GM18909 (cell line): ENCODE data around the gene LRRC45.

Experiments used
- ATAC-seq: cut with Tn5 transposase; IDR thresholded peaks from one replicate; pipeline ENCODE4 v1.9.1; 2021; ENCODE audit warnings: mild to moderate bottlenecking; ENCODE audit not compliant: unreplicated experiment, poor library complexity

LRRC45 gene

DNA sequence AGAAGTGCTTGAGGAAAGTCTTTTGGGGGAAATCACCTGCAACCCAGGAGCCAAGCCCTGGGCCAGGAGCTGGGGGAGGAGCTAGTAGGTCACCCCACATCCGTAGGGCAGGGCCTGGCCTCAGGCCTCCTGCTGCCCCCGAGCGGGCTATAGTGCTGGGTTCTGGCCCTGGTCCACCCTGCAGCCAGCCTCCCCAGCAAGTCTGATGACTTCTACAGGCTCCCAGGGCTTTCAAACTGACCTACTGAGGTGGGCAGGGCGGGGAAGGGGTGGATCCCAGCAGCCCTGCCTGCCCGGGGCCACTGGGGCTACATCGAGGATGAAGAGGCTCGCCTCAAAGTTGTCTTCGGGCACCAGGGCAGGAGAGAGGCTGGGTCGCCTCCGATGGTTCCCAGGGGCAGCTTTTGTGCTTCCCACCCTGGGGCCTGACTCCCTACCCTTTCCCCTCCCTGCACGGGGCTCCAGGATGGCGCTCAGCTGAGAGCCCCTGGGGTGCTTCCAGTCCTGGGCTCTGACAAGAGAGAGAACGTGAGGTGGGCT, 5.4 kb upstream of the LRRC45 start:
- no peak for ATAC-seq

DNA sequence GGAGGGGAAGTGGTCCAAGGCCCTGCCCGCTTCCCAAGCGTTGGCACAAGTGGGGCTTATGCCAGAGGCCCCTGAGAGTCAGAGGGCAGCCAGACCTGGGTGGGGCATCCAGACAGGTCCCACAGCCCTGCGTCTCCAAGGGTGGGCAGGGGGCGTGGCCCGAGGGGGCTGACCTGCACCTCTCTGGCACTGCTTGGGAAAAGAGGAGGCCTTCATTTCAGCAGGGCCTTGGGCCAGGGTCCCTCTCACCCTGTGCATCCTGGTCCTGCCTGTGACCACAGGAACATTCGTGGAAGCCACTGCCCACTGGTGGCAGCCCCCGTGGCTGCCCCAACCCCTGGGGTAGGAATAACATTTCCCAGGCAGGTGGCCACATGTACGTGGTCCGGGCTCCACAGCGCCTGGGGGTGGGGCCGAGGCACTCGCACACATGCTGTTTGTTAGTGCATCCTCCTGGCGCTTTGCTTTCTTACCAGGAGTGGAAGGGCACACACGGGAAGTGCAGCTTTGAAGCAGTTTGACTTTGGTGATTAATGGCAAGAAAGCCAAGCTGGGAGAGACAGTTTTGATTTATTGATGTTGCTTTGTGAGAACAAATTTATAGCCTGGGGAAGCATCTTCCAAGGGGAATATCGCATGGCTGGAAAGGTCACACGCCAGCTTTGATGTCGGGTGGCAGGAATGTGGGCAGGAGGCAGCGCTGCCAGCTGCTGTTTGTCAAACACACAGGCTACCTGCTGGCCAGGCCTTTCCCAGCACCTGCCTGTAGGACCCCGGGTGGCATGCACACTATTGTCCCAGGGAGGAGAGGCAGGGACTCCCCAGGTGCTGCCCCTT, 4.7 kb upstream of the LRRC45 start:
- no peak for ATAC-seq

DNA sequence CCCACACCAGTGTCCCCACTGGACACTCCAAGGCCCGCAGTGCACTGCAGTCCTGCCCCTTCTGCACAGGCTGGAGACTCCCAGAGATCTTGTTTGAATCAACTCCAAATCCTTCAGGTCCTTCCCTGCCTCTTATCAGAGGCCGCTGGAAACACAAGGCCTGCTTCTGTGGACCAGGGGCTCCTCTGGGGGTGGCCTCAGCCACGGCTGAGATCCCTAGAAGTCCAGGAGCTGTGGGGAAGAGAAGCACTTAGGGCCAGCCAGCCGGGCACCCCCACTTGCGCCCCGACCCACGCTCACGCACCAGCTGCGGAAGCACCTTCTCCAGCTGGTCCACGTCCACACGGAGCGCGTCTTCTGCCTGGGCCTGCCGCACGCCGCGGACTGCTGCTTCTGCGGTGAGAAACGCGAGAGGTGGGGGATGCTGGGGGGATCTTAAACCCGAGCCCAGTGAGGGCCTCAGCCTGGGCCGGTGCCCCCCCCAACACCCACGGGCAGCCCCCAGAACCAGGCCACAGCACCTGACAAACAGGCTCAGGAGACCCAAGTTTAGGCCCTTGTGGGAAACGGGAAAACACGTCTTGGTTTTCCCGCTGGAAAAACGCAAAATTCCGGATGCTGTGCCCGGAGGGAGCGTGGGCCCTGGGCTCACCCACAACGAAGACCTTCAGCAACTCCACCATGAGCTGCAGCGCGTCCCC, 4.0 kb upstream of the LRRC45 start:
- ATAC-seq: no peak

DNA sequence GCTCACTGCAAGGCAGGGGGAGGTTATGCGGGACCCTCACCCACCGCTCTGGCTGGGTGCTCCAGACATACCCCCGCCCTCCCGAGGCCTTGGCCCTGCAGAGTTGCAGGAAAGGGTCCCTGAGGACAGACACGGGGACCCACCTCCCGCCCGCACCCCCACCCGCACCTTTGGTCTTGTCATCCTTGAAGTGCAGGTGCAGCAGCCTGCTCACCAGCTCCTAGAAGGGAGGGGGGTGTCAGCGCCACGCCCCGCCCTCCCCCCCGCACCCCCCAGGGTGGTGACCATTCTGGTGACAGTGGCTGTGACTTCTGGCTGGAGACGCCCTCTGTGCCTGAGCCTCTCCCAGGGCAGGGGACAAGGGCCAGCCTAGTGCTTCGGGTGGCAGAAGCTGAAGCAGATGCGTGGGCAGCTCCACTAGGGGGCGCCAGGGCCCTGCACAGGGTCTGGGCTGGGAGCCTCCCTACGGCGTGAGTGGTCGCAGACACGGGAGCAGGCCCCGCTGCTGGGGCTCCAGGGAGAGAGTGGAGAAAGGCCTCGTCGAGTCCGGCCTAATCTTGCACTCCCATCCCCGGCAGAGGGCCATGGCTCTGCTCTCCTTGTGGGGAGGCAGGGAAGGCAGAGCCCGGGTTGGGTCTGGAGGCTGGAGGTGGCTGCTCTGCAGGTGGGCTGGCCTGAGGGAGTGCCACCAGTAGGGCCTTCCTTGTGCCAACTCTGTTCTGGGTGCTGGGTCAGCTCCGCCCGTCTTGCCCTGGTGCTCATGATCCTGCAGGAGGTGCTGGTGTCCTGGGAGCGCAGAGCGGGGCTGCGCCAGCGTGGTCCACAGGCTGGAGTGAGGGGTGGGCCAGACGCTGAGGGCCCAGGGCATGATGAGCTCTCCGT, 3.2 kb upstream of the LRRC45 start:
- no peak for ATAC-seq

DNA sequence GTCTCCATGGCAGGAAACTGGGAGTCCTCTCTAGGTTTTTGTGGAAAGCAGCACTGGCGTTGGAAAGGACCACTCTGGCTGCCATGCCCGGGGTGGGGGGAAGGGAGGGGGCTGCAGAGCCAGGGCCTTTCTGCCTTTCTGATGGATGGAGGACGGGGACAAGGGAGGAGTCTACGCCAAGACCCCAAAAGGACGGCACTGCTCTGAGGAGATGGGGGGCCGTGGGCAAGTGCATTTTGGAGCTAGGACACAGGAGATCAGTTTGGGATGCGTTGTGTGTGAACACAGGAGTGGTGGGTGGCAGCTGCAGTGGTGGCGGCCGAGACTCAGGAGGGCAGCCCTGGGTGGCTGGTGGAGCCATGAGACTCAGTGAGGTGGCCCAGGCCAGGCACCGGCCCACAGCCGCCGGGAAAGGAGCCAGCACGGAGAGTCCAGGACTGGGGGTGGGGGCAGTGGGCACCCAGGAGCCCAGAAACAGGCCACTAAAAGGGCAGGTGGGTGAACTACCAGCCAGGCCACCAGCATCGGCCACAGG, 2.5 kb upstream of the LRRC45 start:
- no peak for ATAC-seq

DNA sequence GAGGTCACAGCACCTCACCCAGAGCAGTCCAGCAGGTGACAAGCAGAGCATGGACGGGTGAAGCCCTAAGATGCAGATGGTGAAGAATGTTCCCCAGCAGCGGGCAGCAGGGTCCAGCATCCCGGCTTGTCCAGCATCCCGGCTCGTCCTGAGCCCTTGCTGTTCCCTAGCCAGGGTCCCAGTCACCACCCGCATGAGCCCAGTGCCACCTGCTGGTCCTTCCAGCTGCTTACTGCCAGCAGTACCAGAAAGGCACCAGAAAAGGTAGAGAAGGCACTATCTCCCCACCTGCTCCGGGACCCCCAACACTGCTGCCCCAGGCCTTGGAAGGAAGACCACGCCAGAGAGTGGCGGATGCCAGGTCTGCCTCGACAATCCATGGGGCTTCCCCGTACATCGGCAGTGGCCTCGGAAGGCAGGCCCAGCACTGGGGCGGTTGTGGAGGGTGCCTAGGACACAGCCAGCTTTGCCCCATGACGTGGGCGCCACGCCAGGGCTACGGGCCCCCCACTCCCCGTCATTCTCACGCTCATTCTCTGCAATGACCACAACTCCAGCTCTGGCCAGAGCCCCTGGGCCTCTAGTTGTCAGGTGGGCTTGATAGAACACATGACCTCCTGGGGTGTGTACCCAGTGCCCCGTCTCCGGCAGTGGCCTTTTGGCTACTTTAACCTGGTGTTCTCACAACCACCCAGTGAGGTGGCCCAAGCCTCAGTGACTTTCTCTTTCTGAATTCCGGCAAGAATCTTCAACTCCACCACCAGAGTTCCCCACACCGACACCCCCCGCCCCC, 1.8 kb upstream of the LRRC45 start:
- ATAC-seq: no peak

DNA sequence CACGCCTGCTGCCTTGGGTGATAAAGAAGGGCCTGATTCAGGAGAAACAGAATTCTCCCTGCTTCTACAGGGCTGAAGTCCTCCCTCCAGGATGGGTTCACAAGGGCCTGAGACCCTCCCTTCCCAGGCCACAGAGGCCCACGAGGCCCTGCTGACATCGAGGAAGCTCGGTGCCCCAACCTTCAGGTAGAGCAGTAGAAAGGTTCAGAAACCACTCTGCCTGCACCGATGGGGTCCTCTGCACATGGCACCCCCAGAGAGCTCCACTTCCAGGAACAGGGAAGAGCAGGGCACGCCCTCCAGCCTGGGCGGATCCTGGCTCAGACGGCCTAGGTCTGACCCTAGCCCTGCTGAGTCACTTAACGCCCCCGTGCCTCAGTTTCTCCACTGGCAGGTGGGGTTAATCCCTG, 1.2 kb upstream of the LRRC45 start:
- no peak for ATAC-seq

DNA sequence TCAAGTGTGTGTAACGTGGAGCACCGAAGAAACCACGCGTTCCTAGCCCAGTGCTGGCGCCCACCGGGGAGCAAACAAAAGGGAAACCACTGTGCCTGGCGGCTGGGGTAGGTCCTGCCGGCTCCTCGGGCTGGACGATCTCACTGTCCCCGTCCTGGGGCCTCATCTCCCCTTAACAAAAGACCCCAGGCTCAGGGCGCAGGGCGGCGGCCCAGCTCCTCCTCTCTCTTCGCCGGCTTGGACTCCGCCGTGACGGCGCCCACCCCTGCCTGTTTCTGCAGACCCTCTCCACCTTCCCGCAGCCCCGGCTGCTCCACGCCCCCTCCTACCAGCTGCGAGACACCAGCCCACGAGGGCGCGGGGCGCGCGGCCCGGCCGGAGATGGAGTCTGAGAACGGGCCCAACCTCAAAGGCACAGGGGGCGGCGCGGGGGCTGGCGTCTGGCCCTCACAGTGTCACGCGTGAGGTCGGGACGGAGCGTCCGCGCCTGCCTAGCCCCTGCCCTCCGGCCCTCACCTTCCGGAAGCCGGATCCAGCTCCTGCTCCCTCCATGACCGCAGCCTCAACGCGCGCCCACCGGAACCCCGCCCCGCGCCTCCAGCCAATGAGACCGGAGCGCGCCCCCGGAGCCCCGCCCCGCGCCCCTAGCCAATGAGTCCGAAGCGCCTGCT, 660 bp upstream of the LRRC45 start, which contains the start of gene CENPX:
Gene CENPX (minus strand): TSS at position 569 of the 671 bp plus-strand sequence. CDS start 17 bp downstream, at position 552.
- ATAC-seq: no peak

DNA sequence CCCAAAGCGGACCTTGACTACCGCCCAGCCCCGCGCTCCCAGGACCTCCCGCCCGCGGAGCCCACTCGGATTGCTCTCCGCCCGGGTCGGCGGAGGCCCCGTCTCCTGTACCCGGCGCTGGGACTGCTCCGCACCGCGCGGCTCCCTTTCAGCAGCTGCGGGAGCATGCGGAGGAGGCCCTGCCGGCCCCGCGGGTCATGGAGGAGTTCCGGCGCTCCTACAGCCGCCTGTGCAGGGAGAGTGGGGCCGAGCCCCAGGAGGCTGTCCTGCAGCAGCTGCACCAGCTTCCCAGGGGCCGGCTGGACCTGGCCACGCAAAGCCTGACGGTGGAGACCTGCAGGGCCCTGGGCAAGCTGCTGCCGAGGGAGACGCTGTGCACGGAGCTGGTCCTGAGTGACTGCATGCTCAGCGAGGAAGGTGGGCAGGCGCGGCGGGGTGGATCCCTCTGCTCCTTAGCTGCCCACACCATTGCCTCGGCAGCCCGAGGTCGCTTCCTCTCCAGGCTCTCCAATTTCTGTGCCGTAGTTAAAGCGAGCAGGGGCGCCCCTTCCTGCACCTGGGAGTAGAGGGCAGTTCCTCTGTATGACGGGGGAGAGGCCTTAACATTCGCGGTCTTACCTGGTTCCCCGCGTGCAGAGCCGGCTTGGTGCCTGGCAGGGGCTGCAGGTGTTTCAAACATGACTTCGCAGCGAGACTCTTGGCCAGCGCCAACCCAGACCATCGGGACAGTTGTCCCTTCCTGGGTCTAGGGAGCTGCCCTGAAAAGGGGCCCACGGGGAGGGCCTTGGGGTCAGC, 539 bp downstream of the LRRC45 start:
- no peak for ATAC-seq

DNA sequence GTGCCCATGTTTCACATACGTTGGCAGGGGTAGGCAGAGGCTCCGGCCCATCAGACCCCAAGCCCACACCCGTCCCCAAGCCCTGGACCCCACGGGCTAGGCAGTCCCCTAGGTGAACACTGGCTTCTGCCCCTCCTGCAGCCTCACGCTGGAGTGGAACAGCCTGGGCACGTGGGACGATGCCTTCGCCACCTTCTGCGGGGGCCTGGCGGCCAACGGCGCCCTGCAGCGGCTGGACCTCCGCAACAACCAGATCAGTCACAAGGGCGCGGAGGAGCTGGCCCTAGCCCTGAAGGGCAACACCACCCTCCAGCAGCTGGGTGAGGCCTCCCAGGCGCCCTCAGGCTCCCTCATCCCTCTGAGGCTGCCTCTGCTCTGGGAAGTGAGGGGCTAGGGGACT, 1.8 kb downstream of the LRRC45 start:
- no peak for ATAC-seq

DNA sequence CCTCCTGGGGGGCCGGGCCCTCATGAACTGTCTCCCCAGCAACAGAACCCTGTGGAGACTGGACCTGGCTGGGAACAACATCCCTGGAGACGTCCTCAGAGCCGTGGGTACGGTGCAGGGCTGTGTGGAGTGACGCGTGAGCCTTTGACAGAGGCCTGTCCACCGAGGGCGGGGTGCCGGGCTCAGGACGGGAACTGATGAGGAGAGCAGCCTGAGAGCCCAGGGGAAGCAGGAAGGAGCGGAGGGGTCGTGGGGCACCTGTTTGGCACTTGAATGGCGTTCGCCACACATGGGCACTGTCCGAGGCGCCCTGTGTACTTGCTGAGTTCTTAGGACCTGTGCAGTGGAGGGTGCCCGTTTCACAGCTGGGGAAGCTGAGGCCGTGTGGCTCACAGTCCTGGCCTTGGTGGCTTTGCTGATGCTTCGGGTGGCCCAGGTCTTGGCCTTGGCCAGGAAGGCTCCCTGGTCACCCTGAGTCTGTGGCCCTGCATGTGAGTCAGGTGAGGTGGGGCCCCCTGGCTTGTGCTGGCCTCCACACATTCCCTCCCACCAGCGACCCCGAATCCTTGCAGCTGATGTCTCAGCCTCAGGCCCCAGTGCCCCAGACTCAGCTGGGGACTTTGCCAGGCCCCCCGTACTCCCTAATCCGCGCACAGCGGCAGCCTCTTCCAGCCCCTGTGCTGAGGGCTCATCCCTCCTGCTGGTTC, 2.4 kb downstream of the LRRC45 start:
- ATAC-seq: no peak

DNA sequence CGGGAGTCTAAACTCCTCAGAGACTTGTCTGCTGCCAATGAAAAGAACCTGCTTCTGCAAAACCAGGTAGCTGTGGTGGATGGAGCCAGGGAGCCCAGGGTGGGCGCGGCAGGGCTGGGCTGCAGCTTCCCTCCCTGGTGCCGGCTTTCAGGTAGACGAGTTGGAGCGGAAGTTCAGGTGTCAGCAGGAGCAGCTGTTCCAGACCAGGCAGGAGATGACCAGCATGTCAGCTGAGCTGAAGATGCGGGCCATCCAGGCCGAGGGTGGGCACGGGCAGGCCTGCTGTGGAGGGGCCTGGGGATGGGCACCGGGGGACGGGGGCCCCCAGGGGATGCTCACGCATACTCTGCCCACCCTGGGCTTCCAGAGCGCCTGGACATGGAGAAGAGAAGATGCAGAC, 5.1 kb downstream of the LRRC45 start:
- ATAC-seq: no peak

DNA sequence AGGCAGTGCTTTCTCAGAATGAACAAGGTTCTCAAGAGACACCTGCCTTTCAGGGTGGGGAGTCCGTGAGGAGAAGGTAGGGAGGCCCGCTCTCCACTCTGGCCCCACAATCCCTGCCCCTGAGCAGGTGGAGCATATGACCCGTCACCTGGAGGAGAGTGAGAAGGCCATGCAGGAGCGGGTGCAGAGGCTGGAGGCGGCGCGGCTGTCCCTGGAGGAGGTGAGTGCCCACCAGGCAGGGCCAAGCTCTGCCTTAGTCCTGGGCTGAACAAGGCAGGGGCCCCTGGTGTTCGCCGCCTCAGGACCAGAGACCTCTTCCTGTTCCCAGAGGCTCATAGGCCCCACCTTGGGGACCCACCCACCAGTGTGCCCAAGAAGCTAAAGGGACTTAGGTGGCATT, 5.9 kb downstream of the LRRC45 start:
- ATAC-seq: no peak

DNA sequence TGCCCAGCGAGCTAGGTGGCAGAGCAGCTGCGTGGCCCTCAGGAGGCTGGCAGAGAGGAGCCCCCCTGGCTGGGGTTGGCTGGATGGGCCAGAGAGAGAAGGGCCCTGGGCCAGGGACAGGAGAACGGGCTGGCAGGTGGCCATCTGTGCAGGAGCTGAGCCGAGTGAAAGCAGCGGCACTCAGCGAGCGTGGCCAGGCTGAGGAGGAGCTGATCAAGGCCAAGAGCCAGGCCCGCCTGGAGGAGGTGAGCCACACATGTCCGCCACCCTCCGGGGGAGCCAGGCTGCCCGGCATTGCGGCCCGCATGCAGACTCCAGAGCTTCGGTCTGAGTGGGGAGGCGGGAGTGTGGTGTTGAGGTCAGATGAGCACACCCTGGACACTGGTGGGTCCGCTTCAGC, 6.3 kb downstream of the LRRC45 start:
- no peak for ATAC-seq

DNA sequence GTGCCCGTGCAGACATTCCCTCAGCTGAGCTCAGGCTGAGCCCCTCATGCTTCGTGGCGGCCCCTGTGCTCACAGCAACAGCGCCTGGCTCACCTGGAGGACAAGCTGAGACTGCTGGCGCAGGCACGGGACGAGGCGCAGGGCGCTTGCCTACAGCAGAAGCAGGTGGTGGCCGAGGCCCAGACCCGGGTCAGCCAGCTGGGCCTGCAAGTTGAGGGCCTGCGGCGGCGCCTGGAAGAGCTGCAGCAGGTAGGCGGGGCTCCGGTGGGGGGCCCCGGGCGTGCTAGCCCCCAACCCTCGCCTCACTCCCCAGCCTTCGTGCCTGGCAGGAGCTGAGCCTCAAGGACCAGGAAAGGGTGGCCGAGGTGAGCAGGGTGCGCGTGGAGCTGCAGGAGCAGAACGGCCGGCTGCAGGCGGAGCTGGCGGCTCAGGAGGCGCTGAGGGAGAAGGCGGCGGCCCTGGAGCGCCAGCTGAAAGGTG, 6.9 kb downstream of the LRRC45 start:
- no peak for ATAC-seq

DNA sequence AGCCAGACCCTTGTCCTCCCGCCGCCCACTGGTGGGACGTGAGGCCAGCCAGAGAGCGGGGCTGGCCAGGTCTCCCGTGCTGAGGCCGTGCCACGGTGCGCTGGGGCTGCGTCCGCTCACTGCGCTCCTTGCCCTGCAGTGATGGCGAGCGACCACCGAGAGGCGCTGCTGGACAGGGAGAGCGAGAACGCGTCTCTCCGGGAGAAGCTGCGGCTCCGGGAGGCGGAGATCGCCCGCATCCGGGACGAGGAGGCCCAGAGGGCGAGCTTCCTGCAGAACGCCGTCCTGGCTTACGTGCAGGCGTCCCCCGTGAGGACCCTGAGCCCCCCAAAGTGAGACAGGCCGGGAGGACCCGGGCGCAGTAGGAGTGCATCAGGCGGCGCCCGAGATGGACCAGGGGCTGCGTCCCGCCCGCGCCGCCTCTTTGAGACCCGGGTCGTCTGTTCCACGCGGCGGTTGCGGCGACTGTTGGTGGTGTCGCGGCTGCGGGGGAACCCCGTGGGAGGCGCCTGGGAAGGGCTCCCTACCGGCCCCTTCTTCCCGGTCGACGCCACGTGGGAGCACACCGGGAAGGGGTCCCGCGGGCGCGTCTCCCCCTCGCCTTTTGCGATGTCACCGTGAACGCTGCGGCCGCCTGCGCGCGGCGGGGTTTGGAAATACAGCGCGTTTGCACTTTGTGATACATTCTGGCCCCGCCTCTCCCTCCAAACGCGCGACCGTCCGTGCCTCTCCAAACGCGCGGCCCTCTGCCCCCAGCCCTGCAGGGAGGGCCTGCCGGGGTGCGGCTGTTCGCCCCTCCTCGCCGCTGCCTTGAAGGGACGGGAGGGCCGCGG, 7.6 kb downstream of the LRRC45 start:
- peak; percentile 40 for ATAC-seq
